HL-60 (cell line): ENCODE results near the gene RRAGD.
A peak's percentile ranks its signal among the peaks of the same experiment; 100 is the strongest.

Experiments
- CTCF ChIP-seq: IDR thresholded peaks from one replicate; pipeline ENCODE4 v1.5.1; 2011; ENCODE audit warnings: low read length, control low read depth, inconsistent platforms; ENCODE audit not compliant: insufficient read depth
- POLR2AphosphoS5 ChIP-seq: IDR thresholded peaks from 2 replicates; pipeline ENCODE4 v1.6.1; 2012; ENCODE audit warnings: low read depth
- REST ChIP-seq: IDR thresholded peaks from 2 replicates; pipeline ENCODE4 v1.6.1; 2012; ENCODE audit warnings: low read depth; ENCODE audit not compliant: insufficient replicate concordance

- TF ChIP-seq POLR2AphosphoS5, result no peak
- no peak for TF ChIP-seq CTCF
- TF ChIP-seq REST, result peak; percentile 93
Observed at GRCh38 chr6:89458704-89459103, 46.6 kb upstream of the RRAGD start.
